Ovary (tissue), 3 donors: ENCODE data around the gene MARS1.
"Not testable (repeated sequence)": the region's sequence is repeated elsewhere in the genome, so short reads cannot be mapped to it uniquely, and the experiment has no call there.

Source experiments
- EP300 ChIP-seq: sonication (generic); formaldehyde crosslinking; IDR thresholded peaks from one replicate; pipeline ENCODE4 v1.6.1; 2017; ENCODE audit warnings: antibody characterized with exemption
- POLR2A ChIP-seq: fragments of 450-650 bp; IDR thresholded peaks from one replicate; pipeline ENCODE4 v1.6.1; 2017; ENCODE audit warnings: antibody characterized with exemption, mild to moderate bottlenecking, moderate library complexity
- TF ChIP-seq, protein P1 (sequence below), 3 donors: fragments of 450-650 bp in 2 of 3; fragments of 200-600 bp in 1 of 3; IDR thresholded peaks; one replicate each; pipeline versions ENCODE4 v1.5.1 to v1.8.0; 2016 to 2022; ENCODE audit warnings: antibody characterized with exemption in 3 of 3, mild to moderate bottlenecking in 1 of 3
- donor health status: DM: no; HTN: no; CAD: no.

DNA sequence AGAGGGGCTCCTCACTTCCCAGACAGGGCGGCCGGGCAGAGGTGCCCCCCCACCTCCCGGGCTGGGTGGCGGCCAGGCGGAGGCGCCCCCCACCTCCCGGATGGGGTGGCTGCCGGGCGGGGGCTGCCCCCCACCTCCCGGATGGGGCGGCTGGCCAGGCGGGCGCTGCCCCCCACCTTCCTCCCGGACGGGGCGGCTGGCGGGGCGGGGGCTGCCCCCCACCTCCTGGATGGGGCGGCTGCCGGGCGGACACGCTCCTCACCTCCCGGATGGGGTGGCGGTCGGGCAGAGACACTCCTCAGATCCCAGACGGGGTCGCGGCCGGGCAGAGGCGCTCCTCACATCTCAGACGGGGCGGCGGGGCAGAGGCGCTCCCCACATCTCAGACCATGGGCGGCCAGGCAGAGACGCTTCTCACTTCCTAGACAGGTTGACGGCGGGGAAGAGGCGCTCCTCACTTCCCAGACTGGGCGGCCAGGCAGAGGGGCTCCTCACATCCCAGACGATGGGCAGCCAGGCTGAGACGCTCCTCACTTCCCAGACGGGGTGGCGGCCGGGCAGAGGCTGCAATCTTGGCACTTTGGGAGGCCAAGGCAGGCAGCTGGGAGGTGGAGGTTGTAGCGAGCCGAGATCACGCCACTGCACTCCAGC lies 7.3 kb downstream of the MARS1 start:
- TF ChIP-seq POLR2A, EP300: not testable (repeated sequence)
- TF ChIP-seq, protein P1, sequence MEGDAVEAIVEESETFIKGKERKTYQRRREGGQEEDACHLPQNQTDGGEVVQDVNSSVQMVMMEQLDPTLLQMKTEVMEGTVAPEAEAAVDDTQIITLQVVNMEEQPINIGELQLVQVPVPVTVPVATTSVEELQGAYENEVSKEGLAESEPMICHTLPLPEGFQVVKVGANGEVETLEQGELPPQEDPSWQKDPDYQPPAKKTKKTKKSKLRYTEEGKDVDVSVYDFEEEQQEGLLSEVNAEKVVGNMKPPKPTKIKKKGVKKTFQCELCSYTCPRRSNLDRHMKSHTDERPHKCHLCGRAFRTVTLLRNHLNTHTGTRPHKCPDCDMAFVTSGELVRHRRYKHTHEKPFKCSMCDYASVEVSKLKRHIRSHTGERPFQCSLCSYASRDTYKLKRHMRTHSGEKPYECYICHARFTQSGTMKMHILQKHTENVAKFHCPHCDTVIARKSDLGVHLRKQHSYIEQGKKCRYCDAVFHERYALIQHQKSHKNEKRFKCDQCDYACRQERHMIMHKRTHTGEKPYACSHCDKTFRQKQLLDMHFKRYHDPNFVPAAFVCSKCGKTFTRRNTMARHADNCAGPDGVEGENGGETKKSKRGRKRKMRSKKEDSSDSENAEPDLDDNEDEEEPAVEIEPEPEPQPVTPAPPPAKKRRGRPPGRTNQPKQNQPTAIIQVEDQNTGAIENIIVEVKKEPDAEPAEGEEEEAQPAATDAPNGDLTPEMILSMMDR (IDR thresholded peaks at IDR 0.05), result not testable (repeated sequence)
